ENCODE results near the gene MTARC1. TPM values are rescaled to one million over a fixed set of nuclear protein-coding genes. Genes with fewer than 3 reads are reported as not detected.

Gene MTARC1
- total and polyA plus RNA-seq, 10 of the 15 experiments (the other 5 are each of a cell fraction or from before 2014, with no cell fraction given) = 0.23 to 1.5 (median 0.48) TPM

- WGBS (ENCODE audit: insufficient coverage, insufficient replicate concordance, low lambda C conversion rate, missing lambda C conversion rate) = 100% methylated on average over 4 of the region's 4 CpGs
- in situ Hi-C loops (cut with MboI) = no loop called here
- ATAC-seq (no peak), FAIRE-seq (no peak), DNase-seq (ENCODE audit: low read depth, low spot score) (no peak)
- intact Hi-C loops (cut with micrococcal nuclease; ENCODE audit: unreplicated experiment) = no loop called here
- Histone ChIP-seq H3K9me3 (replicated peaks; ENCODE audit: control insufficient read depth, insufficient read depth, low read length) (no peaks in the 10 kb centered on the region), H4K20me1 (ENCODE audit: control insufficient read depth, insufficient read depth) (no peaks in the 10 kb centered on the region), H3K79me2 (ENCODE audit: control insufficient read depth, insufficient read depth, low read length) (no peaks in the 10 kb centered on the region), H2AFZ (ENCODE audit: control insufficient read depth, low read depth, low read length) (no peak overlapping the region), H3K4me2 (ENCODE audit: control insufficient read depth, insufficient read depth) (no peak overlapping the region), H3K36me3 (ENCODE audit: control insufficient read depth in 2 of 2, insufficient read depth in 2 of 2, low read length in 1 of 2) (no peaks in the 10 kb centered on the region), H3K4me3 (no peak overlapping the region), H3K27ac (ENCODE audit: control insufficient read depth, insufficient read depth) (no peak overlapping the region), H3K4me1 (ENCODE audit: control insufficient read depth, insufficient read depth, low read length) (no peaks in the 10 kb centered on the region), H3K9ac (ENCODE audit: control insufficient read depth, insufficient read depth, low read length) (no peak overlapping the region), H3K27me3 (replicated peaks in 1 of 2; ENCODE audit: control insufficient read depth in 2 of 2, insufficient read depth in 2 of 2, low read length in 1 of 2) (no peaks in the 10 kb centered on the region; a peak in 1 of 4 replicates)
- ChIA-PET POLR2A (interaction anchor here (1.1 kb wide), 1 partner anchor 14 kb away, joined by 3 read pairs; no protein-coding TSS in a partner anchor), CTCF (interaction anchor here (1.0 to 2.1 kb wide), 4 partner anchors 21 to 76 kb away, joined by 3 to 12 read pairs (median 4); no protein-coding TSS in a partner anchor), RAD21 (ENCODE audit: unreplicated experiment) (interaction anchor here (1.0 kb wide), 1 partner anchor 21 kb away, joined by 4 read pairs; no protein-coding TSS in a partner anchor), SMC1A (ENCODE audit: uncharacterized antibody, unreplicated experiment) (interaction anchor here (1.1 to 1.2 kb wide), 3 partner anchors 8 to 21 kb away, joined by 3 to 7 read pairs (median 6); no protein-coding TSS in a partner anchor)
- no TSS peak for BruUV-seq (replicated peaks)
- TF ChIP-seq SREBF2 (IDR thresholded peaks at IDR 0.05; ENCODE audit: low read length) = no peak
- TF ChIP-seq E2F8 (IDR thresholded peaks at IDR 0.05; ENCODE audit: low read depth, partially characterized antibody) = no peak
- TF ChIP-seq SKIL (IDR thresholded peaks at IDR 0.05; ENCODE audit: low read depth, poor library complexity, severe bottlenecking) = no peak
- TF ChIP-seq HDGF (IDR thresholded peaks at IDR 0.05) = no peak
- no peak for TF ChIP-seq RFX5 (IDR thresholded peaks at IDR 0.05; ENCODE audit: low read depth, low read length)
- no peak for TF ChIP-seq KAT2A (conservative IDR thresholded peaks at IDR 0.05; ENCODE audit: control insufficient read depth, low read depth, low read length)
- no peak for TF ChIP-seq ZSCAN29 (IDR thresholded peaks at IDR 0.05)
- no peak for TF ChIP-seq SMAD5 (IDR thresholded peaks at IDR 0.05; ENCODE audit: low read depth)
- TF ChIP-seq ZNF207 (IDR thresholded peaks at IDR 0.05; ENCODE audit: borderline replicate concordance) = no peak
- TF ChIP-seq ZNF217 (IDR thresholded peaks at IDR 0.05) = no peak
- no peak for TF ChIP-seq NFYB (IDR thresholded peaks at IDR 0.05; ENCODE audit: insufficient read depth, low read depth, low read length)
- no peak for TF ChIP-seq POLR2A (IDR thresholded peaks at IDR 0.05; ENCODE audit: low read depth, low read length)
- TF ChIP-seq ATF7 (IDR thresholded peaks at IDR 0.05; ENCODE audit: low read depth) = no peak
- no peak for TF ChIP-seq ZNF622 (IDR thresholded peaks at IDR 0.05)
- TF ChIP-seq NKRF (conservative IDR thresholded peaks at IDR 0.05) = no peak
- no peak for TF ChIP-seq POU2F2 (IDR thresholded peaks at IDR 0.05; ENCODE audit: borderline replicate concordance, low read depth, low read length)
- no peak for TF ChIP-seq BCL3 (IDR thresholded peaks at IDR 0.05; ENCODE audit: borderline replicate concordance, insufficient read depth, low read depth, low read length, poor library complexity, severe bottlenecking)
- TF ChIP-seq SP1 (IDR thresholded peaks at IDR 0.05; ENCODE audit: low read depth, low read length) = no peak
Measured at GRCh38 chr1:220754918-220755295, 31.8 kb upstream of the MTARC1 start.

All from GM12878 (cell line).